MCF 10A (cell line): ENCODE results near the gene IFNA8. TPM values are rescaled to one million over a fixed set of nuclear protein-coding genes. Genes with fewer than 3 reads are reported as not detected.
"Not testable (repeated sequence)": the region's sequence is repeated elsewhere in the genome, so short reads cannot be mapped to it uniquely, and the experiment has no call there.

ENCODE experiments used
- BruUV-seq: library from RNA; stranded (reverse); fragments of 400-500 nt; replicated peaks from 2 replicates; lab custom pipeline; 2021; lab: Mats Ljungman, UMichigan
- CTCF ChIA-PET: fragments of 300-600 bp; sonication (Branson Sonifier 250); formaldehyde crosslinking; extraction: SDS; loops from one replicate; lab custom pipeline; 2021; ENCODE audit warnings: antibody characterized with exemption, inconsistent platforms; lab: Yijun Ruan, JAX
- POLR2A ChIA-PET: fragments of 300-600, 350-650 bp; sonication (Branson Sonifier 250); formaldehyde crosslinking; extraction: SDS; loops from one replicate; lab custom pipeline; 2020; ENCODE audit warnings: antibody characterized with exemption, inconsistent platforms; lab: Yijun Ruan, JAX
- DNase-seq: peaks from one replicate; pipeline ENCODE4 v3.0.0-alpha.2; 2018; ENCODE audit not compliant: unreplicated experiment
- H3K27ac Mint-ChIP-seq: one replicate; pipeline ENCODE4 v1.8.0; 2022; ENCODE audit warnings: mild to moderate bottlenecking, low read depth, mixed read lengths; ENCODE audit not compliant: unreplicated experiment
- H3K27me3 Mint-ChIP-seq: one replicate; pipeline ENCODE4 v1.8.0; 2022; ENCODE audit warnings: mixed read lengths; ENCODE audit not compliant: insufficient read depth, unreplicated experiment
- H3K36me3 Mint-ChIP-seq: one replicate; pipeline ENCODE4 v1.8.0; 2022; ENCODE audit warnings: mild to moderate bottlenecking, moderate library complexity, mixed read lengths; ENCODE audit not compliant: insufficient read depth, unreplicated experiment
- H3K4me1 Mint-ChIP-seq: one replicate; pipeline ENCODE4 v1.8.0; 2022; ENCODE audit warnings: mixed read lengths; ENCODE audit not compliant: insufficient read depth, unreplicated experiment
- H3K4me3 Mint-ChIP-seq: one replicate; pipeline ENCODE4 v1.8.0; 2022; ENCODE audit warnings: mild to moderate bottlenecking, moderate library complexity, mixed read lengths; ENCODE audit not compliant: unreplicated experiment
- H3K9me3 Mint-ChIP-seq: one replicate; pipeline ENCODE4 v1.8.0; 2022; ENCODE audit warnings: mixed read lengths; ENCODE audit not compliant: unreplicated experiment
- CTCF ChIP-seq: fragments of 200-600 bp; IDR thresholded peaks from one replicate; pipeline ENCODE4 v1.8.0; 2022; ENCODE audit warnings: antibody characterized with exemption, mild to moderate bottlenecking; ENCODE audit not compliant: unreplicated experiment
- intact Hi-C: fragments of 100-400 bp; cut with micrococcal nuclease; formaldehyde crosslinking; loops from 2 replicates; pipeline ENCODE4 v1.14.1; 2022
- total RNA-seq: library from RNA; stranded (reverse); gene quantifications from 2 replicates; pipeline ENCODE4 v1.2.3, GENCODE V29; 2022

Gene IFNA8
- total RNA-seq, 1 experiment from 2014 or later: not detected

GRCh38 chr9:21434202-21435014 lies 25.5 kb downstream of the IFNA8 start:
- BruUV-seq: no TSS peak

GRCh38 chr9:21435015-21435383 lies 26.1 kb downstream of the IFNA8 start:
- H3K27ac Mint-ChIP-seq, DNase-seq, intact Hi-C loops, BruUV-seq, H3K4me1 Mint-ChIP-seq, H3K27me3 Mint-ChIP-seq, H3K36me3 Mint-ChIP-seq, H3K9me3 Mint-ChIP-seq, H3K4me3 Mint-ChIP-seq: not testable (repeated sequence)
- ChIA-PET POLR2A (interaction anchor here (1.4 kb wide), 1 partner anchor 13 kb away, joined by 3 read pairs; no protein-coding TSS in a partner anchor), CTCF (interaction anchor here (0.5 to 2.3 kb wide), 19 partner anchors 9 to 967 kb away, joined by 3 to 16 read pairs (median 3); no protein-coding TSS in a partner anchor)

More at GRCh38 chr9:21434202-21435014, 25.5 kb downstream of the IFNA8 start:
- TF ChIP-seq CTCF: peak; percentile 46
- peak; percentile 53 for DNase-seq
- Mint-ChIP-seq H3K4me3 (no peak overlapping the region), H3K4me1 (no peaks in the 10 kb centered on the region), H3K36me3 (no peaks in the 10 kb centered on the region), H3K9me3 (no peaks in the 10 kb centered on the region), H3K27ac (no peak overlapping the region), H3K27me3 (no peaks in the 10 kb centered on the region)
- intact Hi-C loops: loop anchor here (1.0 kb wide), 1 partner anchor 810 kb away; no protein-coding TSS in a partner anchor
- POLR2A ChIA-PET: interaction anchor here (0.7 kb wide), 1 partner anchor 968 kb away, joined by 3 read pairs; no protein-coding TSS in a partner anchor
- CTCF ChIA-PET: interaction anchor here (0.5 to 2.3 kb wide), 26 partner anchors 9 to 901 kb away, joined by 3 to 16 read pairs (median 3); no protein-coding TSS in a partner anchor

GRCh38 chr9:21440139-21440538 lies 31.2 kb downstream of the IFNA8 start, which contains the start of gene IFNA1:
IFNA1 (plus strand) TSS chr9:21440439; CDS start chr9:21440508, 69 bp downstream.
- no peak for TF ChIP-seq CTCF
- CTCF ChIA-PET: no interaction called here
- no peak within 1 kb of the TSS for H3K4me3 Mint-ChIP-seq
- H3K27me3 Mint-ChIP-seq: no peaks in the 10 kb centered on the region
- no peaks in the 10 kb centered on the region for H3K9me3 Mint-ChIP-seq
- no peak within 1 kb of the TSS for H3K27ac Mint-ChIP-seq
- intact Hi-C loops: no loop called here
- no peaks in the 10 kb centered on the region for H3K36me3 Mint-ChIP-seq
- no peak for DNase-seq
- no peaks in the 10 kb centered on the region for H3K4me1 Mint-ChIP-seq
- POLR2A ChIA-PET: no interaction called here
- no TSS peak for BruUV-seq

GRCh38 chr9:21443849-21444625 lies 35.1 kb downstream of the IFNA8 start:
- H3K27ac Mint-ChIP-seq: no peak overlapping the region
- CTCF ChIA-PET: interaction anchor here (0.6 to 3.8 kb wide), 2 partner anchors 10 to 841 kb away, joined by 3 to 16 read pairs; no protein-coding TSS in a partner anchor
- no peak overlapping the region for H3K4me3 Mint-ChIP-seq
- H3K36me3 Mint-ChIP-seq: no peaks in the 10 kb centered on the region
- H3K4me1 Mint-ChIP-seq: no peaks in the 10 kb centered on the region
- BruUV-seq: no TSS peak
- H3K27me3 Mint-ChIP-seq: no peaks in the 10 kb centered on the region
- intact Hi-C loops: no loop called here
- H3K9me3 Mint-ChIP-seq: no peaks in the 10 kb centered on the region
- no peak for DNase-seq
- no peak for TF ChIP-seq CTCF
- POLR2A ChIA-PET: no interaction called here

- DNase-seq, H3K9me3 Mint-ChIP-seq, POLR2A ChIA-PET, H3K4me1 Mint-ChIP-seq, H3K27ac Mint-ChIP-seq, H3K4me3 Mint-ChIP-seq, intact Hi-C loops, H3K27me3 Mint-ChIP-seq, H3K36me3 Mint-ChIP-seq, BruUV-seq: not testable (repeated sequence)
- CTCF ChIA-PET: interaction anchor here (0.9 kb wide), 1 partner anchor 17 kb away, joined by 6 read pairs; no protein-coding TSS in a partner anchor
Measured at GRCh38 chr9:21449312-21449711, 40.4 kb downstream of the IFNA8 start.
